ENCODE data around the gene IQCK.

GRCh38 chr16:19767497-19767896 lies 49.4 kb downstream of the IQCK start:
- TF ChIP-seq POLR2AphosphoS5 (IDR thresholded peaks at IDR 0.05; ENCODE audit: low read depth, low read length) (no peak), CTCF (IDR thresholded peaks at IDR 0.05) (no peak), REST (IDR thresholded peaks at IDR 0.05; ENCODE audit: insufficient read depth in 1 of 2, low read depth in 2 of 2, low read length in 1 of 2) (no peak)

Measured in Panc1 (cell line).